Coronary artery (tissue), 2 donors: ENCODE results near the gene ITGAV.

ENCODE experiments used
- DNase-seq: peaks from one replicate; pipeline ENCODE4 v3.0.0-alpha.2; 2017; ENCODE audit warnings: low spot score
- H3K27ac ChIP-seq, 2 donors: fragments of 200-600 bp; sonication (generic); one replicate each; pipeline ENCODE4 v1.5.1; 2016 to 2019
- H3K4me3 ChIP-seq: fragments of 200-600 bp; sonication (generic); 2 replicates; pipeline ENCODE4 v1.5.1; 2016; ENCODE audit warnings: mild to moderate bottlenecking, moderate library complexity
- TF ChIP-seq, protein P1 (sequence below): fragments of 200-600 bp; sonication (generic); IDR thresholded peaks from one replicate; pipeline ENCODE4 v1.5.1; 2019; ENCODE audit warnings: antibody characterized with exemption

Gene ITGAV

DNA sequence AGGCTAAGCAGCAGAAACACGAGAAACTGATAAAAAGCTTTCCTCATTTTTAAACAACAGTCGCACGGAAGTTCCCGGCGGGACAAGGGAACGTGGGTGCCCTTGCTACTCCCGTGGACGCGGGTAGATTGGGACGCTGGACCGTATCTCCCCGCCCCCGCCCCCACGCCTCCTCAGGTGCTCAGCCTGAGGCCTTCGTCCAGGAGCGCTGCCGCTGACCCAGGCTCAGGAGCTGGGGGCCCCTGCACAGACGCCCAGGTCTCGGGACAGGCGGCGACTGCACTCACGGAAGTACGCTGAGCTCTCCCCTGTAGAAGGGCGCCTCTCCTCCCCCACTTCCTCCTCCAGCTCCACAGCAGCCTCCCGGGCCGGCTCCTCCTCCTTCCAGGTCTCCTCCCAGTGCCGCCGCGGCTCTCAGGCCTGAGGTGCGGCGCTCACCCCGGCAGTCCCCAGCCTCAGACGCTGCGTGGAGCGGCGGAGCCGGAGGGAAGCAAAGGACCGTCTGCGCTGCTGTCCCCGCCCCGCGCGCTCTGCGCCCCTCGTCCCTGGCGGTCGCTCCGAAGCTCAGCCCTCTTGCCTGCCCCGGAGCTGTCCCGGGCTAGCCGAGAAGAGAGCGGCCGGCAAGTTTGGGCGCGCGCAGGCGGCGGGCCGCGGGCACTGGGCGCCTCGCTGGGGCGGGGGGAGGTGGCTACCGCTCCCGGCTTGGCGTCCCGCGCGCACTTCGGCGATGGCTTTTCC, at the start of gene ITGAV:
TSS of gene ITGAV (plus strand) at position 445 of the 738 bp plus-strand sequence. CDS start at position 728, 283 bp downstream.
- peak; percentile 94 for DNase-seq
- H3K4me3 ChIP-seq: peak within 1 kb of the TSS; percentile 91
- TF ChIP-seq, protein P1, sequence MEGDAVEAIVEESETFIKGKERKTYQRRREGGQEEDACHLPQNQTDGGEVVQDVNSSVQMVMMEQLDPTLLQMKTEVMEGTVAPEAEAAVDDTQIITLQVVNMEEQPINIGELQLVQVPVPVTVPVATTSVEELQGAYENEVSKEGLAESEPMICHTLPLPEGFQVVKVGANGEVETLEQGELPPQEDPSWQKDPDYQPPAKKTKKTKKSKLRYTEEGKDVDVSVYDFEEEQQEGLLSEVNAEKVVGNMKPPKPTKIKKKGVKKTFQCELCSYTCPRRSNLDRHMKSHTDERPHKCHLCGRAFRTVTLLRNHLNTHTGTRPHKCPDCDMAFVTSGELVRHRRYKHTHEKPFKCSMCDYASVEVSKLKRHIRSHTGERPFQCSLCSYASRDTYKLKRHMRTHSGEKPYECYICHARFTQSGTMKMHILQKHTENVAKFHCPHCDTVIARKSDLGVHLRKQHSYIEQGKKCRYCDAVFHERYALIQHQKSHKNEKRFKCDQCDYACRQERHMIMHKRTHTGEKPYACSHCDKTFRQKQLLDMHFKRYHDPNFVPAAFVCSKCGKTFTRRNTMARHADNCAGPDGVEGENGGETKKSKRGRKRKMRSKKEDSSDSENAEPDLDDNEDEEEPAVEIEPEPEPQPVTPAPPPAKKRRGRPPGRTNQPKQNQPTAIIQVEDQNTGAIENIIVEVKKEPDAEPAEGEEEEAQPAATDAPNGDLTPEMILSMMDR: no peak

DNA sequence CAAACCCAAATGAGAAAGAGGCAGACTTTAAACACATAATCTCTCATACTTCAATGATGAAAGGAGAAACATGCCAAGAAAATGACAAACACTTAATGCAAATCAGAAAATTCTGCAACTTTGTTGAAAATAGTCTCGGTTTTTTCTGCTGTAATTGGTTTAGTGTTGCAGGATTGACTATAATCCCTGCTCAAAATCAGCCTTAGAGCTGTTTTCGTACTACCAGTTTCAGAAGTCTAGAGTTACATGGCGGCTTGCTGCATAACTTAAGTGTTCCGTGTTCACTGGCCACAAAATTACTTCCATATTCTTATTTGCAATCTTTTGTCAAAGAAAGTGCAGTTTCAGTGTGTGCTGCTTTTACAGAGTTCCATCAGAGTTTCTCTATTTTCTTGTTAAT, 48.9 kb upstream of the ITGAV start:
- TF ChIP-seq, protein P1: no peak
- no peak overlapping the region for H3K4me3 ChIP-seq

More for the DNA sequence above, at the start of gene ITGAV:
- H3K27ac ChIP-seq: peak within 1 kb of the TSS; percentile 96 to 97

DNA sequence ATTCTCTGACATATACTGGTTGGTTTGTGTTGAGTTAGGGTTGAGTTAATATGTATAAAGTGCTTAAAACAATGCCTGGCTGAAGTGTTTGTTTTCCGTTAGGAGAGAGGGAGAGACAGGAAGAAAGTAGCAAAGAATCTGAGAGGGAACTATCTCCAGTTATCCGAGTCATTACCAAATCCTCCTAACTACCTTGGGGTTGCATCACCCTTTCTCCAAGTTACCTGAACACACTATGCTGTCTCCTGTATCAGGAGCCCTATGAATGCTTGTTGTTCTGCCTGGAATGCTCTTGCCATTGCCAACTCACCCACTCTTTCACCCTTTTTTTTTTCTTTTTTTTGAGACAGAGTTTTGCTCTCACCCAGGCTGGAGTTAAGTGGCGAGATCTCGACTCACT, 47.9 kb upstream of the ITGAV start:
- Histone ChIP-seq H3K27ac (no peak overlapping the region), H3K4me3 (no peak overlapping the region)
- DNase-seq: no peak
- TF ChIP-seq, protein P1: no peak

More for the DNA sequence above, 48.9 kb upstream of the ITGAV start:
- H3K27ac ChIP-seq: no peak overlapping the region
- DNase-seq: no peak

GRCh38 chr2:186543561-186544131, 46.2 kb upstream of the ITGAV start:
- DNase-seq: no peak
- TF ChIP-seq, protein P1: no peak
- peak overlapping the region; percentile 16 for H3K4me3 ChIP-seq
- H3K27ac ChIP-seq: peak overlapping the region; percentile 21 to 54

- no peak for DNase-seq
- H3K4me3 ChIP-seq: peak overlapping the region; percentile 16
- peak overlapping the region; percentile 21 to 54 for H3K27ac ChIP-seq
- TF ChIP-seq, protein P1: no peak
Observed at GRCh38 chr2:186544255-186544675, 45.6 kb upstream of the ITGAV start.

DNA sequence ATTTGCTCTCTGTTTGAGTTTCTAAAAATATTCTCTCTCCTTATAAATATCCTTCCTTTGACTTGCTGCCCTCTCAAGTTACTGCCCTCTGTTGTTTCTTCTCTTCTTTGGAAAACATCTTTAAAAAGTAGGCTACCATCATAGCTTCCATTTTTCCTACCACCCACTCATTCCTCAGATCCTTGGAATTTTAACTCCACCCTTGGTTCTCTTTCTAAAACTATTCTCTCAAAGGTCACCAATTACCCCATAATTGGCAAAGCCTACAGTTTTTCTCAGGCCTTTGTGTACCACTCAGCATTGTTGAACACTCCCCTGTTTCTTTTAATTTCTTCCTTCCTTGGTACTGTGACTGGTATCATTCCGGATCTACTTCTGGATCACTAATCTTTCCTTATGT, 43.0 kb upstream of the ITGAV start:
- TF ChIP-seq, protein P1: no peak
- H3K4me3 ChIP-seq: no peak overlapping the region
- no peak for DNase-seq
- no peak overlapping the region for H3K27ac ChIP-seq
